NCI-H460 (cell line): Measurements from ENCODE around the gene MYBBP1A. TPM values are rescaled to one million over a fixed set of nuclear protein-coding genes. Genes with fewer than 3 reads are reported as not detected.

Experiments
- DNase-seq: peaks from one replicate; pipeline ENCODE4 v3.0.0-alpha.2; 2016; ENCODE audit warnings: low read depth; ENCODE audit errors: extremely low read depth
- total RNA-seq: library from RNA; depleted of rRNA; stranded (reverse); fragments of >200 nt; shearing (Covaris generic); gene quantifications from 2 replicates; pipeline ENCODE4 v1.2.3, GENCODE V29; 2014

Gene MYBBP1A
- total RNA-seq, 1 experiment from 2014 or later: 71.3 TPM

- DNase-seq: no peak
Observed at GRCh38 chr17:4520894-4521600, 34.1 kb downstream of the MYBBP1A start.

- no peak for DNase-seq
Observed at GRCh38 chr17:4520060-4520893, 34.9 kb downstream of the MYBBP1A start.

- DNase-seq: no peak
Observed at GRCh38 chr17:4519361-4519788, 35.8 kb downstream of the MYBBP1A start.

- DNase-seq: no peak
Observed at GRCh38 chr17:4518901-4519300, 36.3 kb downstream of the MYBBP1A start.

- no peak for DNase-seq
Observed at GRCh38 chr17:4516735-4517134, 38.4 kb downstream of the MYBBP1A start.

- DNase-seq: no peak
Observed at GRCh38 chr17:4515501-4515900, 39.7 kb downstream of the MYBBP1A start.

- no peak for DNase-seq
Observed at GRCh38 chr17:4514779-4515178, 40.4 kb downstream of the MYBBP1A start.

- no peak for DNase-seq
Observed at GRCh38 chr17:4514206-4514605, 41.0 kb downstream of the MYBBP1A start.

- no peak for DNase-seq
Observed at GRCh38 chr17:4513113-4514032, 41.8 kb downstream of the MYBBP1A start.

- DNase-seq: no peak
Observed at GRCh38 chr17:4512156-4513112, 42.8 kb downstream of the MYBBP1A start.

- no peak for DNase-seq
Observed at GRCh38 chr17:4511199-4511932, 43.8 kb downstream of the MYBBP1A start.

GRCh38 chr17:4510618-4510941 lies 44.6 kb downstream of the MYBBP1A start:
- DNase-seq: no peak

- DNase-seq: no peak
Observed at GRCh38 chr17:4509923-4510617, 45.1 kb downstream of the MYBBP1A start.

- no peak for DNase-seq
Observed at GRCh38 chr17:4509401-4509800, 45.8 kb downstream of the MYBBP1A start.

GRCh38 chr17:4508207-4508606 lies 47.0 kb downstream of the MYBBP1A start:
- no peak for DNase-seq

GRCh38 chr17:4507361-4508111 lies 47.6 kb downstream of the MYBBP1A start:
- no peak for DNase-seq

- no peak for DNase-seq
Observed at GRCh38 chr17:4506892-4507291, 48.3 kb downstream of the MYBBP1A start.
